ENCODE measurements around the gene AQP7. TPM values are rescaled to one million over a fixed set of nuclear protein-coding genes. Genes with fewer than 3 reads are reported as not detected.

AQP7 gene
- total and polyA plus RNA-seq, 4 donors, result 4.8 to 22.3 (median 14.5) TPM

- TF ChIP-seq REST (IDR thresholded peaks at IDR 0.05), result no peak
These were observed 50.8 kb downstream of the AQP7 start (continued) for GRCh38 chr9:33351547-33351946.

GRCh38 chr9:33350310-33350709, 52.1 kb downstream of the AQP7 start:
- Histone ChIP-seq H3K9ac (ENCODE audit: low read depth in 1 of 2, low read length in 2 of 2) (no peak overlapping the region), H3K4me3 (ENCODE audit: low read depth in 1 of 3, low read length in 3 of 3) (no peak overlapping the region), H3K36me3 (ENCODE audit: control insufficient read depth in 4 of 4, insufficient read depth in 3 of 4, low read depth in 1 of 4, low read length in 3 of 4) (peaks cover 2 to 59% (median 45%) of the 10 kb centered on the region in 4 donors), H3K9me3 (ENCODE audit: control insufficient read depth in 4 of 4, low read length in 3 of 4) (no peaks in the 10 kb centered on the region), H3K27me3 (ENCODE audit: control insufficient read depth in 4 of 4, insufficient read depth in 4 of 4, low read length in 3 of 4) (no peaks in the 10 kb centered on the region), H3K27ac (ENCODE audit: low read depth in 1 of 2, low read length in 2 of 2) (no peak overlapping the region), H3K4me1 (ENCODE audit: control insufficient read depth in 4 of 4, insufficient read depth in 4 of 4, low read length in 3 of 4) (no peaks in the 10 kb centered on the region)
- WGBS, result 81% methylated on average over 2 of the region's 2 CpGs
- TF ChIP-seq ZBTB33 (IDR thresholded peaks at IDR 0.05), result no peak
- no peak for TF ChIP-seq FOXA2 (IDR thresholded peaks at IDR 0.05)
- TF ChIP-seq EGR1 (IDR thresholded peaks at IDR 0.05; ENCODE audit: low read depth in 2 of 2), result no peak
- TF ChIP-seq TAF1 (conservative IDR thresholded peaks at IDR 0.05), result no peak
- no peak for TF ChIP-seq ATF3 (IDR thresholded peaks at IDR 0.05)
- TF ChIP-seq MAX (IDR thresholded peaks at IDR 0.05), result no peak
- TF ChIP-seq RAD21 (IDR thresholded peaks at IDR 0.05), result no peak
- no peak for TF ChIP-seq HNF4G (IDR thresholded peaks at IDR 0.05)
- TF ChIP-seq REST (IDR thresholded peaks at IDR 0.05), result no peak
- TF ChIP-seq FOXA1 (IDR thresholded peaks at IDR 0.05), result no peak
- no peak for TF ChIP-seq NR2F2 (IDR thresholded peaks at IDR 0.05)
- no peak for TF ChIP-seq CTCF (IDR thresholded peaks at IDR 0.05; ENCODE audit: low read depth, low read length, missing input control)
- TF ChIP-seq YY1 (IDR thresholded peaks at IDR 0.05), result no peak
- no peak for TF ChIP-seq GABPA (IDR thresholded peaks at IDR 0.05 in 1 of 2, conservative IDR thresholded peaks at IDR 0.05 in 1 of 2)
- TF ChIP-seq JUND (IDR thresholded peaks at IDR 0.05), result no peak
- TF ChIP-seq HNF4A (conservative IDR thresholded peaks at IDR 0.05), result no peak
- no peak for DNase-seq (ENCODE audit: low spot score)

Data from liver (tissue), 9 donors.